ENCODE measurements around the gene CELSR2.

Gene CELSR2

GRCh38 chr1:109239409-109240068, 9.8 kb upstream of the CELSR2 start:
- no peaks in the 10 kb centered on the region for H3K4me1 ChIP-seq (ENCODE audit: control insufficient read depth, low read length)
- TF ChIP-seq EZH2phosphoT487 (IDR thresholded peaks at IDR 0.05; ENCODE audit: borderline replicate concordance, low read length) = no peak
- peak; percentile 67 for TF ChIP-seq CTCF (IDR thresholded peaks at IDR 0.05; ENCODE audit: low read depth, low read length, poor library complexity, severe bottlenecking)
- H3K4me3 ChIP-seq (ENCODE audit: low read length) = no peak overlapping the region
- no peak overlapping the region for H3K27ac ChIP-seq (ENCODE audit: low read depth, low read length)
- no peaks in the 10 kb centered on the region for H3K79me2 ChIP-seq (ENCODE audit: control insufficient read depth, low read length)
- no peak overlapping the region for H3K4me2 ChIP-seq (ENCODE audit: low read length)
- H4K20me1 ChIP-seq (ENCODE audit: control insufficient read depth, insufficient read depth, low read depth, low read length) = peaks cover 5% of the 10 kb centered on the region; the same call in 1 of the 2 replicates
- H3K27me3 ChIP-seq (ENCODE audit: control insufficient read depth, low read length) = peaks cover 4% of the 10 kb centered on the region; the same call in 1 of the 2 replicates
- H3K9me2 ChIP-seq (replicated peaks; ENCODE audit: control insufficient read depth, low read length) = no peaks in the 10 kb centered on the region
- H3F3A ChIP-seq (ENCODE audit: control insufficient read depth, insufficient read depth) = no peaks in the 10 kb centered on the region
- no peaks in the 10 kb centered on the region for H3K9me3 ChIP-seq (ENCODE audit: control insufficient read depth, insufficient read depth, low read length)
- H3K36me3 ChIP-seq (ENCODE audit: control insufficient read depth, low read length) = peaks cover 50% of the 10 kb centered on the region

GRCh38 chr1:109240158-109241152, 8.9 kb upstream of the CELSR2 start:
- TF ChIP-seq CTCF (IDR thresholded peaks at IDR 0.05; ENCODE audit: low read depth, low read length, poor library complexity, severe bottlenecking) (no peak), EZH2phosphoT487 (IDR thresholded peaks at IDR 0.05; ENCODE audit: borderline replicate concordance, low read length) (no peak)
- no peak overlapping the region for H3K4me3 ChIP-seq (ENCODE audit: low read length)
- peaks cover 4% of the 10 kb centered on the region; the same call in 1 of the 2 replicates for H3K27me3 ChIP-seq (ENCODE audit: control insufficient read depth, low read length)
- no peaks in the 10 kb centered on the region for H3K79me2 ChIP-seq (ENCODE audit: control insufficient read depth, low read length)
- peaks cover 41% of the 10 kb centered on the region for H3K36me3 ChIP-seq (ENCODE audit: control insufficient read depth, low read length)
- H3K4me2 ChIP-seq (ENCODE audit: low read length) = no peak overlapping the region
- H3K9me3 ChIP-seq (ENCODE audit: control insufficient read depth, insufficient read depth, low read length) = no peaks in the 10 kb centered on the region
- H3K27ac ChIP-seq (ENCODE audit: low read depth, low read length) = no peak overlapping the region
- H4K20me1 ChIP-seq (ENCODE audit: control insufficient read depth, insufficient read depth, low read depth, low read length) = peaks cover 5% of the 10 kb centered on the region; the same call in 1 of the 2 replicates
- H3K9me2 ChIP-seq (replicated peaks; ENCODE audit: control insufficient read depth, low read length) = no peaks in the 10 kb centered on the region
- H3K4me1 ChIP-seq (ENCODE audit: control insufficient read depth, low read length) = no peaks in the 10 kb centered on the region
- H3F3A ChIP-seq (ENCODE audit: control insufficient read depth, insufficient read depth) = no peaks in the 10 kb centered on the region

- no peaks in the 10 kb centered on the region for H3F3A ChIP-seq (ENCODE audit: control insufficient read depth, insufficient read depth)
- no peaks in the 10 kb centered on the region for H3K9me3 ChIP-seq (ENCODE audit: control insufficient read depth, insufficient read depth, low read length)
- no peaks in the 10 kb centered on the region for H3K4me1 ChIP-seq (ENCODE audit: control insufficient read depth, low read length)
- TF ChIP-seq CTCF (IDR thresholded peaks at IDR 0.05; ENCODE audit: low read depth, low read length, poor library complexity, severe bottlenecking) (no peak), EZH2phosphoT487 (IDR thresholded peaks at IDR 0.05; ENCODE audit: borderline replicate concordance, low read length) (no peak)
- no peaks in the 10 kb centered on the region for H3K79me2 ChIP-seq (ENCODE audit: control insufficient read depth, low read length)
- no peaks in the 10 kb centered on the region for H3K9me2 ChIP-seq (replicated peaks; ENCODE audit: control insufficient read depth, low read length)
- H3K27me3 ChIP-seq (ENCODE audit: control insufficient read depth, low read length) = peaks cover 5% of the 10 kb centered on the region; the same call in 1 of the 2 replicates
- peaks cover 32% of the 10 kb centered on the region for H3K36me3 ChIP-seq (ENCODE audit: control insufficient read depth, low read length)
- no peak overlapping the region for H3K27ac ChIP-seq (ENCODE audit: low read depth, low read length)
- H3K4me2 ChIP-seq (ENCODE audit: low read length) = no peak overlapping the region
- H3K4me3 ChIP-seq (ENCODE audit: low read length) = no peak overlapping the region
- H4K20me1 ChIP-seq (ENCODE audit: control insufficient read depth, insufficient read depth, low read depth, low read length) = peaks cover 5% of the 10 kb centered on the region; the same call in 1 of the 2 replicates
These were observed 8.0 kb upstream of the CELSR2 start for GRCh38 chr1:109241344-109241743.
